ENCODE data around the gene PEX14. TPM values are rescaled to one million over a fixed set of nuclear protein-coding genes. Genes with fewer than 3 reads are reported as not detected.

PEX14 gene
- total and polyA plus RNA-seq, 9 of the 15 experiments (the other 6 are each of a cell fraction or from before 2014, with no cell fraction given) = 2.6 to 45.7 (median 22.7) TPM

DNA sequence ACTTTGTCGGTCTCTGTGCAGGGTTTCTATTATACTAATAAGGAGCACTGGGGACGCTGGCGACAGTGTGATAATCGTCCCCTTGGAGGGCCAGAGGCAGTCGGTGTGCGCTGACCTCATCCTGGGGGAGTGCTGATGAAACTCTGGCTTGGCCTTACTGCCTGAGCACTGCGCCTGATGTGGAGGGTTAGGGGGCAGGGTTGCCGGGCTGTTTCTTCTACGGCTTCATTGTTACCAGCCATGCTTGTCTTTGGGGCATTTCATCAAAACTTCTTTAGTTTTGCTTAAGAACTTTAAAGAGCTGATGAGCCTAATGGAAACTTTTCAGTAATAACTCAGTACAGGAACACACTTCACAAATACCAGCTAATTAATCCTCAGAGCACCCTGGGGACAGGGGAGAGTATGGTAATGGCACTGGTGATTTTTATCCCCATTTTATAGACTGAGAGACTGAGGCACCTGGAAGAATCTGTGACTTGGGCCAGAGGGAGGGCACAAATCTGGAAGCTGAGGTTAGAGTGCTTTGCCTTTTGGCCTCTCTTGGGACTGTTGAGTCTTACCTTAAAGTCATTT is 81.8 kb downstream of the PEX14 start (continued):
- TF ChIP-seq, protein P1, sequence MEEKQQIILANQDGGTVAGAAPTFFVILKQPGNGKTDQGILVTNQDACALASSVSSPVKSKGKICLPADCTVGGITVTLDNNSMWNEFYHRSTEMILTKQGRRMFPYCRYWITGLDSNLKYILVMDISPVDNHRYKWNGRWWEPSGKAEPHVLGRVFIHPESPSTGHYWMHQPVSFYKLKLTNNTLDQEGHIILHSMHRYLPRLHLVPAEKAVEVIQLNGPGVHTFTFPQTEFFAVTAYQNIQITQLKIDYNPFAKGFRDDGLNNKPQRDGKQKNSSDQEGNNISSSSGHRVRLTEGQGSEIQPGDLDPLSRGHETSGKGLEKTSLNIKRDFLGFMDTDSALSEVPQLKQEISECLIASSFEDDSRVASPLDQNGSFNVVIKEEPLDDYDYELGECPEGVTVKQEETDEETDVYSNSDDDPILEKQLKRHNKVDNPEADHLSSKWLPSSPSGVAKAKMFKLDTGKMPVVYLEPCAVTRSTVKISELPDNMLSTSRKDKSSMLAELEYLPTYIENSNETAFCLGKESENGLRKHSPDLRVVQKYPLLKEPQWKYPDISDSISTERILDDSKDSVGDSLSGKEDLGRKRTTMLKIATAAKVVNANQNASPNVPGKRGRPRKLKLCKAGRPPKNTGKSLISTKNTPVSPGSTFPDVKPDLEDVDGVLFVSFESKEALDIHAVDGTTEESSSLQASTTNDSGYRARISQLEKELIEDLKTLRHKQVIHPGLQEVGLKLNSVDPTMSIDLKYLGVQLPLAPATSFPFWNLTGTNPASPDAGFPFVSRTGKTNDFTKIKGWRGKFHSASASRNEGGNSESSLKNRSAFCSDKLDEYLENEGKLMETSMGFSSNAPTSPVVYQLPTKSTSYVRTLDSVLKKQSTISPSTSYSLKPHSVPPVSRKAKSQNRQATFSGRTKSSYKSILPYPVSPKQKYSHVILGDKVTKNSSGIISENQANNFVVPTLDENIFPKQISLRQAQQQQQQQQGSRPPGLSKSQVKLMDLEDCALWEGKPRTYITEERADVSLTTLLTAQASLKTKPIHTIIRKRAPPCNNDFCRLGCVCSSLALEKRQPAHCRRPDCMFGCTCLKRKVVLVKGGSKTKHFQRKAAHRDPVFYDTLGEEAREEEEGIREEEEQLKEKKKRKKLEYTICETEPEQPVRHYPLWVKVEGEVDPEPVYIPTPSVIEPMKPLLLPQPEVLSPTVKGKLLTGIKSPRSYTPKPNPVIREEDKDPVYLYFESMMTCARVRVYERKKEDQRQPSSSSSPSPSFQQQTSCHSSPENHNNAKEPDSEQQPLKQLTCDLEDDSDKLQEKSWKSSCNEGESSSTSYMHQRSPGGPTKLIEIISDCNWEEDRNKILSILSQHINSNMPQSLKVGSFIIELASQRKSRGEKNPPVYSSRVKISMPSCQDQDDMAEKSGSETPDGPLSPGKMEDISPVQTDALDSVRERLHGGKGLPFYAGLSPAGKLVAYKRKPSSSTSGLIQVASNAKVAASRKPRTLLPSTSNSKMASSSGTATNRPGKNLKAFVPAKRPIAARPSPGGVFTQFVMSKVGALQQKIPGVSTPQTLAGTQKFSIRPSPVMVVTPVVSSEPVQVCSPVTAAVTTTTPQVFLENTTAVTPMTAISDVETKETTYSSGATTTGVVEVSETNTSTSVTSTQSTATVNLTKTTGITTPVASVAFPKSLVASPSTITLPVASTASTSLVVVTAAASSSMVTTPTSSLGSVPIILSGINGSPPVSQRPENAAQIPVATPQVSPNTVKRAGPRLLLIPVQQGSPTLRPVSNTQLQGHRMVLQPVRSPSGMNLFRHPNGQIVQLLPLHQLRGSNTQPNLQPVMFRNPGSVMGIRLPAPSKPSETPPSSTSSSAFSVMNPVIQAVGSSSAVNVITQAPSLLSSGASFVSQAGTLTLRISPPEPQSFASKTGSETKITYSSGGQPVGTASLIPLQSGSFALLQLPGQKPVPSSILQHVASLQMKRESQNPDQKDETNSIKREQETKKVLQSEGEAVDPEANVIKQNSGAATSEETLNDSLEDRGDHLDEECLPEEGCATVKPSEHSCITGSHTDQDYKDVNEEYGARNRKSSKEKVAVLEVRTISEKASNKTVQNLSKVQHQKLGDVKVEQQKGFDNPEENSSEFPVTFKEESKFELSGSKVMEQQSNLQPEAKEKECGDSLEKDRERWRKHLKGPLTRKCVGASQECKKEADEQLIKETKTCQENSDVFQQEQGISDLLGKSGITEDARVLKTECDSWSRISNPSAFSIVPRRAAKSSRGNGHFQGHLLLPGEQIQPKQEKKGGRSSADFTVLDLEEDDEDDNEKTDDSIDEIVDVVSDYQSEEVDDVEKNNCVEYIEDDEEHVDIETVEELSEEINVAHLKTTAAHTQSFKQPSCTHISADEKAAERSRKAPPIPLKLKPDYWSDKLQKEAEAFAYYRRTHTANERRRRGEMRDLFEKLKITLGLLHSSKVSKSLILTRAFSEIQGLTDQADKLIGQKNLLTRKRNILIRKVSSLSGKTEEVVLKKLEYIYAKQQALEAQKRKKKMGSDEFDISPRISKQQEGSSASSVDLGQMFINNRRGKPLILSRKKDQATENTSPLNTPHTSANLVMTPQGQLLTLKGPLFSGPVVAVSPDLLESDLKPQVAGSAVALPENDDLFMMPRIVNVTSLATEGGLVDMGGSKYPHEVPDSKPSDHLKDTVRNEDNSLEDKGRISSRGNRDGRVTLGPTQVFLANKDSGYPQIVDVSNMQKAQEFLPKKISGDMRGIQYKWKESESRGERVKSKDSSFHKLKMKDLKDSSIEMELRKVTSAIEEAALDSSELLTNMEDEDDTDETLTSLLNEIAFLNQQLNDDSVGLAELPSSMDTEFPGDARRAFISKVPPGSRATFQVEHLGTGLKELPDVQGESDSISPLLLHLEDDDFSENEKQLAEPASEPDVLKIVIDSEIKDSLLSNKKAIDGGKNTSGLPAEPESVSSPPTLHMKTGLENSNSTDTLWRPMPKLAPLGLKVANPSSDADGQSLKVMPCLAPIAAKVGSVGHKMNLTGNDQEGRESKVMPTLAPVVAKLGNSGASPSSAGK (IDR thresholded peaks at IDR 0.05) = peak; percentile 63
- TF ChIP-seq CHD2 (IDR thresholded peaks at IDR 0.05; ENCODE audit: low read depth, low read length) = no peak
- TF ChIP-seq ETV5 (CRISPR knock-in tag; IDR thresholded peaks at IDR 0.05; ENCODE audit: low read depth) = peak; percentile 14; the same call in 1 of the 2 replicates
- TF ChIP-seq SIN3A (IDR thresholded peaks at IDR 0.05; ENCODE audit: borderline replicate concordance in 2 of 2, control insufficient read depth in 1 of 2, low read depth in 2 of 2, low read length in 2 of 2) = no peak
- TF ChIP-seq, protein P2, sequence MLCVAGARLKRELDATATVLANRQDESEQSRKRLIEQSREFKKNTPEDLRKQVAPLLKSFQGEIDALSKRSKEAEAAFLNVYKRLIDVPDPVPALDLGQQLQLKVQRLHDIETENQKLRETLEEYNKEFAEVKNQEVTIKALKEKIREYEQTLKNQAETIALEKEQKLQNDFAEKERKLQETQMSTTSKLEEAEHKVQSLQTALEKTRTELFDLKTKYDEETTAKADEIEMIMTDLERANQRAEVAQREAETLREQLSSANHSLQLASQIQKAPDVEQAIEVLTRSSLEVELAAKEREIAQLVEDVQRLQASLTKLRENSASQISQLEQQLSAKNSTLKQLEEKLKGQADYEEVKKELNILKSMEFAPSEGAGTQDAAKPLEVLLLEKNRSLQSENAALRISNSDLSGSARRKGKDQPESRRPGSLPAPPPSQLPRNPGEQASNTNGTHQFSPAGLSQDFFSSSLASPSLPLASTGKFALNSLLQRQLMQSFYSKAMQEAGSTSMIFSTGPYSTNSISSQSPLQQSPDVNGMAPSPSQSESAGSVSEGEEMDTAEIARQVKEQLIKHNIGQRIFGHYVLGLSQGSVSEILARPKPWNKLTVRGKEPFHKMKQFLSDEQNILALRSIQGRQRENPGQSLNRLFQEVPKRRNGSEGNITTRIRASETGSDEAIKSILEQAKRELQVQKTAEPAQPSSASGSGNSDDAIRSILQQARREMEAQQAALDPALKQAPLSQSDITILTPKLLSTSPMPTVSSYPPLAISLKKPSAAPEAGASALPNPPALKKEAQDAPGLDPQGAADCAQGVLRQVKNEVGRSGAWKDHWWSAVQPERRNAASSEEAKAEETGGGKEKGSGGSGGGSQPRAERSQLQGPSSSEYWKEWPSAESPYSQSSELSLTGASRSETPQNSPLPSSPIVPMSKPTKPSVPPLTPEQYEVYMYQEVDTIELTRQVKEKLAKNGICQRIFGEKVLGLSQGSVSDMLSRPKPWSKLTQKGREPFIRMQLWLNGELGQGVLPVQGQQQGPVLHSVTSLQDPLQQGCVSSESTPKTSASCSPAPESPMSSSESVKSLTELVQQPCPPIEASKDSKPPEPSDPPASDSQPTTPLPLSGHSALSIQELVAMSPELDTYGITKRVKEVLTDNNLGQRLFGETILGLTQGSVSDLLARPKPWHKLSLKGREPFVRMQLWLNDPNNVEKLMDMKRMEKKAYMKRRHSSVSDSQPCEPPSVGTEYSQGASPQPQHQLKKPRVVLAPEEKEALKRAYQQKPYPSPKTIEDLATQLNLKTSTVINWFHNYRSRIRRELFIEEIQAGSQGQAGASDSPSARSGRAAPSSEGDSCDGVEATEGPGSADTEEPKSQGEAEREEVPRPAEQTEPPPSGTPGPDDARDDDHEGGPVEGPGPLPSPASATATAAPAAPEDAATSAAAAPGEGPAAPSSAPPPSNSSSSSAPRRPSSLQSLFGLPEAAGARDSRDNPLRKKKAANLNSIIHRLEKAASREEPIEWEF (CRISPR knock-in tag; IDR thresholded peaks at IDR 0.05) = no peak
- no peak for TF ChIP-seq MED1 (CRISPR knock-in tag; IDR thresholded peaks at IDR 0.05; ENCODE audit: borderline replicate concordance)
- TF ChIP-seq, protein P3, sequence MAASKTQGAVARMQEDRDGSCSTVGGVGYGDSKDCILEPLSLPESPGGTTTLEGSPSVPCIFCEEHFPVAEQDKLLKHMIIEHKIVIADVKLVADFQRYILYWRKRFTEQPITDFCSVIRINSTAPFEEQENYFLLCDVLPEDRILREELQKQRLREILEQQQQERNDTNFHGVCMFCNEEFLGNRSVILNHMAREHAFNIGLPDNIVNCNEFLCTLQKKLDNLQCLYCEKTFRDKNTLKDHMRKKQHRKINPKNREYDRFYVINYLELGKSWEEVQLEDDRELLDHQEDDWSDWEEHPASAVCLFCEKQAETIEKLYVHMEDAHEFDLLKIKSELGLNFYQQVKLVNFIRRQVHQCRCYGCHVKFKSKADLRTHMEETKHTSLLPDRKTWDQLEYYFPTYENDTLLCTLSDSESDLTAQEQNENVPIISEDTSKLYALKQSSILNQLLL (CRISPR knock-in tag; IDR thresholded peaks at IDR 0.05; ENCODE audit: borderline replicate concordance) = no peak
- TF ChIP-seq DNMT1 (IDR thresholded peaks at IDR 0.05) = no peak
- TF ChIP-seq ZNF780A (CRISPR knock-in tag; IDR thresholded peaks at IDR 0.05) = no peak
